ENCODE data around the gene ENO1. TPM values are rescaled to one million over a fixed set of nuclear protein-coding genes. Genes with fewer than 3 reads are reported as not detected.

The ENO1 gene
- total and polyA plus RNA-seq, 9 of the 15 experiments (the other 6 are each of a cell fraction or from before 2014, with no cell fraction given) = 2,249 to 7,472 (median 2,868) TPM

GRCh38 chr1:8817412-8818324 is 60.8 kb downstream of the ENO1 start, which contains the start of gene RERE (continued):
- TF ChIP-seq REST (IDR thresholded peaks at IDR 0.05; ENCODE audit: borderline replicate concordance) (no peak; the same call in 1 of the 2 replicates), REST (CRISPR knock-in tag; IDR thresholded peaks at IDR 0.05; ENCODE audit: low read depth) (no peak), PRMT5 (CRISPR knock-in tag; IDR thresholded peaks at IDR 0.05) (no peak), ZNF398 (CRISPR knock-in tag; IDR thresholded peaks at IDR 0.05) (no peak), ARID3B (CRISPR knock-in tag; IDR thresholded peaks at IDR 0.05; ENCODE audit: borderline replicate concordance) (no peak), ZBTB2 (IDR thresholded peaks at IDR 0.05) (peak; percentile 48), ZNF146 (CRISPR knock-in tag; IDR thresholded peaks at IDR 0.05; ENCODE audit: unreplicated experiment) (no peak), HMBOX1 (IDR thresholded peaks at IDR 0.05) (no peak), SIN3A (IDR thresholded peaks at IDR 0.05; ENCODE audit: borderline replicate concordance in 2 of 2, control insufficient read depth in 1 of 2, low read depth in 2 of 2, low read length in 2 of 2) (peak in 1 of 2 experiments; percentile 89; a peak in 1 of 4 replicates), ZBTB1 (CRISPR knock-in tag; IDR thresholded peaks at IDR 0.05; ENCODE audit: borderline replicate concordance, low read depth) (peak; percentile 26; the same call in 1 of the 2 replicates), KAT8 (IDR thresholded peaks at IDR 0.05; ENCODE audit: low read depth) (no peak)
